Smooth muscle cell (in vitro differentiated cells): ENCODE measurements around the gene IL17B. TPM values are rescaled to one million over a fixed set of nuclear protein-coding genes. Genes with fewer than 3 reads are reported as not detected.

Source experiments
- DNase-seq: peaks from one replicate; lab custom pipeline; 2025; ENCODE audit not compliant: unreplicated experiment; lab: John Stamatoyannopoulos, UW
- H2AFZ ChIP-seq: fragments of 200-600 bp; sonication (generic); 2 replicates; pipeline ENCODE4 v1.6.0; 2016; ENCODE audit warnings: antibody characterized with exemption, low read depth, mild to moderate bottlenecking
- H3F3A ChIP-seq: fragments of 200-600 bp; sonication (generic); 2 replicates; pipeline ENCODE4 v1.6.0; 2017; ENCODE audit warnings: antibody characterized with exemption, low read depth
- H3K27ac ChIP-seq: fragments of 200-600 bp; sonication (generic); 2 replicates; pipeline ENCODE4 v1.5.1; 2016; ENCODE audit warnings: low read depth, mild to moderate bottlenecking
- H3K27me3 ChIP-seq: fragments of 200-600 bp; sonication (generic); 2 replicates; pipeline ENCODE4 v1.6.1; 2016; ENCODE audit warnings: low read depth, mild to moderate bottlenecking
- H3K36me3 ChIP-seq: fragments of 200-600 bp; sonication (generic); 2 replicates; pipeline ENCODE4 v1.5.1; 2016; ENCODE audit warnings: low read depth
- H3K4me1 ChIP-seq: fragments of 200-600 bp; sonication (generic); 2 replicates; pipeline ENCODE4 v1.5.1; 2016; ENCODE audit warnings: low read depth
- H3K4me2 ChIP-seq: fragments of 200-600 bp; sonication (generic); 2 replicates; pipeline ENCODE4 v1.6.0; 2016; ENCODE audit warnings: mild to moderate bottlenecking
- H3K4me3 ChIP-seq: fragments of 200-600 bp; sonication (generic); 2 replicates; pipeline ENCODE4 v1.5.1; 2016; ENCODE audit warnings: mild to moderate bottlenecking
- H3K79me2 ChIP-seq: fragments of 200-600 bp; sonication (generic); 2 replicates; pipeline ENCODE4 v1.6.0; 2016; ENCODE audit warnings: low read depth, mild to moderate bottlenecking
- H3K9ac ChIP-seq: fragments of 200-600 bp; sonication (generic); 2 replicates; pipeline ENCODE4 v1.6.0; 2016; ENCODE audit warnings: low read depth
- H3K9me3 ChIP-seq: fragments of 200-600 bp; sonication (generic); replicated peaks from 2 replicates; pipeline ENCODE4 v1.5.1; 2016; ENCODE audit warnings: low read depth
- H4K20me1 ChIP-seq: fragments of 200-600 bp; sonication (generic); 2 replicates; pipeline ENCODE4 v1.6.0; 2016; ENCODE audit warnings: low read depth
- CTCF ChIP-seq: fragments of 200-600 bp; sonication (generic); IDR thresholded peaks from 2 replicates; pipeline ENCODE4 v1.5.1; 2017; ENCODE audit warnings: borderline replicate concordance, mild to moderate bottlenecking, antibody characterized with exemption; ENCODE audit not compliant: insufficient read depth, poor library complexity, severe bottlenecking
- WGBS: methylation state at CpG from one replicate; pipeline ENCODE4 v1.1.7; 2016; ENCODE audit warnings: low lambda C conversion rate; 5-methylcytosine and 5-hydroxymethylcytosine counted together
- polyA plus RNA-seq: library from polyadenylated mRNA; unstranded; fragments of >200 nt; fragmentation: Nextera tagmentation; extraction: Ambion mirVana; gene quantifications from 2 replicates; pipeline ENCODE4 v1.2.1, GENCODE V29; 2016
- total RNA-seq: library from RNA; depleted of rRNA; stranded (reverse); fragments of >200 nt; gene quantifications from 2 replicates; pipeline ENCODE4 v1.2.3, GENCODE V29; 2014

IL17B gene
- total and polyA plus RNA-seq, 2 experiments from 2014 or later = 10.4 to 12.0 TPM

GRCh38 chr5:149408252-149409099 is 29.4 kb upstream of the IL17B start:
- H3K4me1 ChIP-seq = peaks cover 46% of the 10 kb centered on the region
- peak overlapping the region; percentile 41 for H3K9ac ChIP-seq
- H3K36me3 ChIP-seq = no peaks in the 10 kb centered on the region
- no peaks in the 10 kb centered on the region for H3K27me3 ChIP-seq
- H3F3A ChIP-seq = peaks cover 51% of the 10 kb centered on the region
- peaks cover 69% of the 10 kb centered on the region for H3K79me2 ChIP-seq
- WGBS = 78% methylated on average over 12 of the region's 12 CpGs
- no peak for TF ChIP-seq CTCF
- H2AFZ ChIP-seq = no peak overlapping the region
- no peaks in the 10 kb centered on the region for H3K9me3 ChIP-seq
- H3K4me2 ChIP-seq = peak overlapping the region; percentile 88
- no peak for DNase-seq
- H3K27ac ChIP-seq = peak overlapping the region; percentile 95
- peaks cover 63% of the 10 kb centered on the region for H4K20me1 ChIP-seq
- H3K4me3 ChIP-seq = peak overlapping the region; percentile 52

- no peak for TF ChIP-seq CTCF
- H2AFZ ChIP-seq = no peak overlapping the region
- peak overlapping the region; percentile 41 for H3K9ac ChIP-seq
- H3K36me3 ChIP-seq = no peaks in the 10 kb centered on the region
- peaks cover 60% of the 10 kb centered on the region for H3K79me2 ChIP-seq
- H3K9me3 ChIP-seq = no peaks in the 10 kb centered on the region
- no peaks in the 10 kb centered on the region for H3K27me3 ChIP-seq
- 45% methylated on average over 11 of the region's 11 CpGs for WGBS
- peaks cover 54% of the 10 kb centered on the region for H4K20me1 ChIP-seq
- DNase-seq = no peak
- peaks cover 48% of the 10 kb centered on the region for H3K4me1 ChIP-seq
- peak overlapping the region; percentile 95 for H3K27ac ChIP-seq
- H3K4me3 ChIP-seq = peak overlapping the region; percentile 52
- H3K4me2 ChIP-seq = peak overlapping the region; percentile 88
- peaks cover 51% of the 10 kb centered on the region for H3F3A ChIP-seq
These were observed 28.5 kb upstream of the IL17B start for GRCh38 chr5:149407323-149408251.

GRCh38 chr5:149406979-149407306 is 27.9 kb upstream of the IL17B start:
- Histone ChIP-seq H2AFZ (no peak overlapping the region), H3K36me3 (no peaks in the 10 kb centered on the region), H3K4me2 (peak overlapping the region; percentile 88), H3K9me3 (no peaks in the 10 kb centered on the region), H3F3A (peaks cover 50% of the 10 kb centered on the region), H3K27me3 (no peaks in the 10 kb centered on the region), H3K4me1 (peaks cover 48% of the 10 kb centered on the region), H3K4me3 (peak overlapping the region; percentile 52), H3K79me2 (peaks cover 54% of the 10 kb centered on the region), H4K20me1 (peaks cover 48% of the 10 kb centered on the region), H3K9ac (peak overlapping the region; percentile 41), H3K27ac (peak overlapping the region; percentile 95)
- WGBS = 57% methylated on average over 4 of the region's 4 CpGs
- no peak for DNase-seq
- no peak for TF ChIP-seq CTCF
